Gastroesophageal sphincter (tissue), 4 donors: ENCODE measurements around the gene EARS2. TPM values are rescaled to one million over a fixed set of nuclear protein-coding genes. Genes with fewer than 3 reads are reported as not detected.

Source experiments
- ATAC-seq: fragments of 150-250 bp; one replicate; pipeline ENCODE4 v1.9.1; 2016; ENCODE audit warnings: mild to moderate bottlenecking, moderate library complexity
- H3K27ac ChIP-seq, 4 donors: fragments of 200-600 bp; sonication (generic) in 3 of 4; 1 replicate in 3 of 4; 2 replicates in 1 of 4; pipeline ENCODE4 v1.5.1; 2016 to 2019
- H3K27me3 ChIP-seq: fragments of 200-600 bp; sonication (generic); one replicate; pipeline ENCODE4 v1.5.1; 2019
- H3K36me3 ChIP-seq, 2 donors: fragments of 200-600 bp; sonication (generic); one replicate each; pipeline ENCODE4 v1.5.1; 2019; ENCODE audit warnings: control low read depth in 1 of 2
- H3K4me1 ChIP-seq, 3 donors: fragments of 200-600 bp; sonication (generic); 1 replicate in 2 of 3; 2 replicates in 1 of 3; pipeline ENCODE4 v1.5.1; 2016 to 2019; ENCODE audit warnings: control low read depth in 2 of 3
- H3K4me3 ChIP-seq, 2 donors: fragments of 200-600 bp; sonication (generic); one replicate each; pipeline ENCODE4 v1.5.1; 2019; ENCODE audit warnings: mild to moderate bottlenecking in 1 of 2, moderate library complexity in 1 of 2
- H3K9me3 ChIP-seq, 3 donors: fragments of 200-600 bp; sonication (generic); one replicate each; pipeline ENCODE4 v1.5.1; 2017 to 2019; ENCODE audit warnings: control low read depth in 2 of 3
- EP300 ChIP-seq: sonication (generic); formaldehyde crosslinking; IDR thresholded peaks from one replicate; pipeline ENCODE4 v1.6.1; 2017; ENCODE audit warnings: antibody characterized with exemption, mild to moderate bottlenecking
- POLR2A ChIP-seq, 2 donors: fragments of 450-650 bp; IDR thresholded peaks; one replicate each; pipeline ENCODE4 v1.6.1; 2017; ENCODE audit warnings: antibody characterized with exemption in 2 of 2, mild to moderate bottlenecking in 2 of 2, moderate library complexity in 1 of 2
- POLR2AphosphoS5 ChIP-seq: sonication (generic); formaldehyde crosslinking; IDR thresholded peaks from one replicate; pipeline ENCODE4 v1.6.1; 2017; ENCODE audit warnings: antibody characterized with exemption
- WGBS, 2 donors: methylation state at CpG; one replicate each; pipeline ENCODE4 v1.1.5; 2018; ENCODE audit warnings: low coverage in 1 of 2; 5-methylcytosine and 5-hydroxymethylcytosine counted together
- total RNA-seq, 4 donors: library from RNA; depleted of rRNA; stranded (reverse); fragments of >200 nt; gene quantifications; one replicate each; pipeline ENCODE4 v1.1.0, GENCODE V29; 2016
- TF ChIP-seq, protein P1 (sequence below), 4 experiments: fragments of 200-600 bp in 2 of 4; fragments of 450-650 bp in 2 of 4; sonication (generic) in 1 of 4; IDR thresholded peaks; one replicate each; pipeline ENCODE4 v1.5.1; 2017 to 2019; ENCODE audit warnings: antibody characterized with exemption in 4 of 4, mild to moderate bottlenecking in 2 of 4, moderate library complexity in 2 of 4

EARS2 gene
- total RNA-seq, 4 donors from 2014 or later = 9.5 to 28.5 (median 18.8) TPM

DNA sequence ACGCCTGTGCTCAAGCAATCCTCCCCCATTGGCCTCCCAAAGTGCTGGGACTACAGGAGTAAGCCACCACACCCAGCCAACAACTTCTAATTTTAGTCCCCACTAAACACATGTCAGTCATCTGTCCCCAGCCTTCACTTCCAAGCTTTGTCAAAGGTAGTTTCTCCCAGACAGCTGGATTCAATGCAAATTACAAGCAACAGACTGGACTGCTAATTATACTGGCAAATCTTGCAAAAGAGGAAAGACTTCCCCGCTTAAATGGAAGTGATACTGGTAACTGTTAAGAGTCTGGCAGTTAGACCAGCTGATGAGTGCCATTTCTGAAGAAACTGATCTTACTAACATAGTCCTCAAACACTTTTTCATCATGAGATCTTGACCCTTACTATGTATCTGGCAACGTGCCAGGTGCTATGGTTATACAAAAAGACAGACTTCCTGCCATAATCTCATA lies 38.7 kb downstream of the EARS2 start:
- Histone ChIP-seq H3K27me3 (no peaks in the 10 kb centered on the region), H3K27ac (no peak overlapping the region), H3K4me3 (no peak overlapping the region), H3K4me1 (no peaks in the 10 kb centered on the region), H3K36me3 (peaks cover 0 to 40% of the 10 kb centered on the region in 2 donors), H3K9me3 (no peaks in the 10 kb centered on the region)
- WGBS, 2 donors = 48 to 74% methylated on average over 3 of the region's 3 CpGs
- no peak for ATAC-seq
- no peak for TF ChIP-seq EP300
- no peak for TF ChIP-seq POLR2A (IDR thresholded peaks at IDR 0.05)
- TF ChIP-seq POLR2AphosphoS5 = no peak
- TF ChIP-seq, protein P1, sequence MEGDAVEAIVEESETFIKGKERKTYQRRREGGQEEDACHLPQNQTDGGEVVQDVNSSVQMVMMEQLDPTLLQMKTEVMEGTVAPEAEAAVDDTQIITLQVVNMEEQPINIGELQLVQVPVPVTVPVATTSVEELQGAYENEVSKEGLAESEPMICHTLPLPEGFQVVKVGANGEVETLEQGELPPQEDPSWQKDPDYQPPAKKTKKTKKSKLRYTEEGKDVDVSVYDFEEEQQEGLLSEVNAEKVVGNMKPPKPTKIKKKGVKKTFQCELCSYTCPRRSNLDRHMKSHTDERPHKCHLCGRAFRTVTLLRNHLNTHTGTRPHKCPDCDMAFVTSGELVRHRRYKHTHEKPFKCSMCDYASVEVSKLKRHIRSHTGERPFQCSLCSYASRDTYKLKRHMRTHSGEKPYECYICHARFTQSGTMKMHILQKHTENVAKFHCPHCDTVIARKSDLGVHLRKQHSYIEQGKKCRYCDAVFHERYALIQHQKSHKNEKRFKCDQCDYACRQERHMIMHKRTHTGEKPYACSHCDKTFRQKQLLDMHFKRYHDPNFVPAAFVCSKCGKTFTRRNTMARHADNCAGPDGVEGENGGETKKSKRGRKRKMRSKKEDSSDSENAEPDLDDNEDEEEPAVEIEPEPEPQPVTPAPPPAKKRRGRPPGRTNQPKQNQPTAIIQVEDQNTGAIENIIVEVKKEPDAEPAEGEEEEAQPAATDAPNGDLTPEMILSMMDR (IDR thresholded peaks at IDR 0.05) = no peak

DNA sequence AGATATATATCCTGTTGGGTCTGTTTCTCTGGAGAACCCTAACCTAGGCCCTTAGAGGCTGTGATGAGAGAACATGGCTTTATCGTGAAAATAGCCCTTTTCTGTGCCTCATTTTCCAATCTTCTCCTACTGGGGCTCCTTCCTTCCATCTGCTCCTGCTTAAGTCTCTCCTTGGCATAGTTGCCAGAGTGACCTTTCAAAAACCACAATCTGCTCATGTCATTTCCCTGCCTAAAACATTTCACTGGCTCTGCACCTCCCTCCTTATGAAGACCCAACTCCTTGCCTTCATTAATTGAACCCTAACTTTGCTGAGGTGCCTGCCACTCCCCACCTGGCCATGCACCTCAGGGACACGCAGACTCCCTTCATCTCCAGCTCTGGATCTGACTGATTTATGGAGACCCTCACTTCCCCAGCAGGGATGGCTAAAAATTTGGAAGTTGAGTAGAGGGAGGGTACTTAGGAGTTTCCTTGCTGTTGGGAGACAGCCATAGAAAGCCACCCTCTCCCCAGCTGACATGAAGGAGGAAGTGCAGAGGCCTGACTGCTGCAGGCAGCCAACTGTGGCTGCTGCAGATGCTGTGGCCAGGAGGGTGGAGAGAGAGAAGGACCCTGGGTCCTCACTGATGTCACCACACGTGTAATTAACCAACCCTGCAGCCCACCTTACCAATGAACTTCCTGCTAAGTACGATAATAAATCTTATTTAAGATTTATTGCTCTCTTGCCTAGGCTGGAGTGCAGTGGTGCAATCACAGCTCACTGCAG lies 40.6 kb downstream of the EARS2 start:
- H3K4me1 ChIP-seq = no peaks in the 10 kb centered on the region
- no peak for ATAC-seq
- no peaks in the 10 kb centered on the region for H3K27me3 ChIP-seq
- peaks cover 0 to 21% of the 10 kb centered on the region in 2 donors for H3K36me3 ChIP-seq
- H3K9me3 ChIP-seq = no peaks in the 10 kb centered on the region
- H3K27ac ChIP-seq = no peak overlapping the region
- TF ChIP-seq, protein P1 (IDR thresholded peaks at IDR 0.05) = no peak
- TF ChIP-seq EP300 (no peak), POLR2AphosphoS5 (no peak), POLR2A (IDR thresholded peaks at IDR 0.05) (no peak)
- 86 to 100% methylated on average over 1 to 3 of the region's 4 CpGs for WGBS, 2 donors
- no peak overlapping the region for H3K4me3 ChIP-seq

DNA sequence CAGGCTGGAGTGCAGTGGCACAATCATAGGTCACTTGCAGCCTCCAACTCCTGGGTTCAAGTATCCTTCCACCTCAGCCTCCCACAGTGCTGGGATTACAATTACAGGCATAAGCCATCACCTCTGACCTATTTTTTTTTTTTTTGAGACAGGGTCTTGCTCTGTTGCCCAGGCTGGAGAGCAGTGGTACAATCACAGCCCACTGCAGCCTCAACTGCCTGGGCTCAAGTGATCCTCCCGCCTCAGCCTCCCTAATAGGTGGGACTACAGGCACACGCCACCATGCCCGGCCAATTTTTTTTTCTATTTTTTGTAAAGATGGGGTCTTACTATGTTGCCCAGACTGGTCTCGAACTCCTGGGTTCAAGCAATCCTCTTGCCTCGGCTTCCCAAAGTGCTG lies 41.3 kb downstream of the EARS2 start:
- Histone ChIP-seq H3K4me3 (no peak overlapping the region), H3K9me3 (no peaks in the 10 kb centered on the region), H3K4me1 (peaks cover 0 to 4% (median 0%) of the 10 kb centered on the region in 3 donors), H3K27ac (no peak overlapping the region), H3K27me3 (no peaks in the 10 kb centered on the region), H3K36me3 (peaks cover 0 to 19% of the 10 kb centered on the region in 2 donors)
- TF ChIP-seq EP300 = no peak
- TF ChIP-seq, protein P1 (IDR thresholded peaks at IDR 0.05) = no peak
- TF ChIP-seq POLR2AphosphoS5 = no peak
- TF ChIP-seq POLR2A (IDR thresholded peaks at IDR 0.05) = no peak
- 97 to 98% methylated on average over 5 of the region's 5 CpGs for WGBS, 2 donors
- no peak for ATAC-seq

DNA sequence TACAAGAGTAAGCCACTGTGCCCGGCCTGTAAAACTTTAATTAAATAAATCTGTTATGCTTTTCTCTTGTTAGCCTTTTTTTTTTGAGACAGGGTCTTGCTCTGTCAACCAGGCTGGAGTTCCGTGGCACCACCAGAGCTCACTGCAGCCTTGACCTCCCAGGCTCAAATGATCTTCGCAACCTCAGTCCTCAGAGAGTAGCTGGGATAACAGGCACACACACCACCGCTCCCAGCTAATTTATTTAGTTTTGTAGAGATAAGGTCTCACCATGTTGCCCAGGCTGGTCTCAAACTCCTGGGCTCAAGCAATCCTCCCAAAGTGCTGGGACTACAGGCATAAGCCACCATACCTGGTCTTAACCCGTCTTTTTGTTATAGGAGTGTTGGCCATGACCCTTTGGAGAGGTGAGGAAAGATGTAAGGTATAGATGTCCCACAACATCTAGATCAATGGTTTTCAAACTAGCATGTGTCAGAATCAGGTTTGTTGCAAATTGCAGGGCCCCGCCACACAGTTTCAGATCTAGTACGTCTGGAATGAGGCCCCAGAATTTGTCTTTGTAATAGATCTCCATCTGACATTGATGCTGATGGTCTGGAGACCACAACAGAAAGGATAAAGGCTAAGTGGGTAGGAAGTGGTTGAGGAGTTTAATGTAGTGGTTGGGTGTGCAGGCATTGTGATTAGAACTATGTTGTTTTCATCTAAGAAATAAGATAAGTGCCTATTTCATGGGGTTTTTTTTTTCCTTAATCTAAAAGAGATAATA lies 42.6 kb downstream of the EARS2 start:
- H3K9me3 ChIP-seq = no peaks in the 10 kb centered on the region
- TF ChIP-seq POLR2AphosphoS5 = no peak
- TF ChIP-seq, protein P1 (IDR thresholded peaks at IDR 0.05) = no peak
- H3K36me3 ChIP-seq = peaks cover 0 to 18% of the 10 kb centered on the region in 2 donors
- peaks cover 0 to 8% (median 0%) of the 10 kb centered on the region in 3 donors for H3K4me1 ChIP-seq
- no peak overlapping the region for H3K4me3 ChIP-seq
- WGBS, 2 donors = 81 to 82% methylated on average over 4 to 7 of the region's 7 CpGs
- no peak overlapping the region for H3K27ac ChIP-seq
- ATAC-seq = no peak
- no peaks in the 10 kb centered on the region for H3K27me3 ChIP-seq
